ENCODE measurements around the gene NR2F1-AS1.
A peak's percentile ranks its signal among the peaks of the same experiment; 100 is the strongest.

NR2F1-AS1 gene

DNA sequence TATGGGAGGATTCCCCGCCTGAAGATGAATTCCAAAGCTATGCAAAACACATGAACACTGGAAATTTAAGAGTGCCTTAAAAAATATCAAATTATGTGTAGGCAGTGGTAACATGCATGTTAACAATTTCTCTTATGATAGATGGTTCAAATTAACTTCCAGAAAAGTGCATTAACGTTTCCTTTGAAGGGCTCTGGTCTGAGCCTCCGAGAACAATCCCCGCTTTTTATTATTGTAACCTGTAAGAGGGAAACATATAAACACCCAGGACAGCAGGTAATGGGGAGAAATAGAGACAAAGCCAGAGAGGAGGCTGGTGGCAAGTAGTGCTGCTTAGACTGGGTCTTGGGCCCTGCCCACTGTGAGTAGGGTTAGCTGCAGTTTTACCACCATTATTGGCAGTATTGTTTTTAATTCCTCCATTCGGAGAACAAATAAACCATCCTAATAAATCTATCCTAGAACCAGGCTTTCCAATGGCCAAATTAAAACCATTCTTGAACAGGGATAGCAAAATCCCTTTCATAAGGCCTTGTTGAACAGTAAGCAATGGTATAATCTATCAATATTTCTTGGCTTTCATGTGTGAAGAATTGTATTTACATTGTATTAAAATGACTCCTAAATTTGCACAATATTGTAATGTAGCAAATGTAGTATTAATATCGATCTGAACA lies 8.3 kb upstream of the NR2F1-AS1 start:
- DNase-seq (ENCODE audit: low spot score) = no peak

DNA sequence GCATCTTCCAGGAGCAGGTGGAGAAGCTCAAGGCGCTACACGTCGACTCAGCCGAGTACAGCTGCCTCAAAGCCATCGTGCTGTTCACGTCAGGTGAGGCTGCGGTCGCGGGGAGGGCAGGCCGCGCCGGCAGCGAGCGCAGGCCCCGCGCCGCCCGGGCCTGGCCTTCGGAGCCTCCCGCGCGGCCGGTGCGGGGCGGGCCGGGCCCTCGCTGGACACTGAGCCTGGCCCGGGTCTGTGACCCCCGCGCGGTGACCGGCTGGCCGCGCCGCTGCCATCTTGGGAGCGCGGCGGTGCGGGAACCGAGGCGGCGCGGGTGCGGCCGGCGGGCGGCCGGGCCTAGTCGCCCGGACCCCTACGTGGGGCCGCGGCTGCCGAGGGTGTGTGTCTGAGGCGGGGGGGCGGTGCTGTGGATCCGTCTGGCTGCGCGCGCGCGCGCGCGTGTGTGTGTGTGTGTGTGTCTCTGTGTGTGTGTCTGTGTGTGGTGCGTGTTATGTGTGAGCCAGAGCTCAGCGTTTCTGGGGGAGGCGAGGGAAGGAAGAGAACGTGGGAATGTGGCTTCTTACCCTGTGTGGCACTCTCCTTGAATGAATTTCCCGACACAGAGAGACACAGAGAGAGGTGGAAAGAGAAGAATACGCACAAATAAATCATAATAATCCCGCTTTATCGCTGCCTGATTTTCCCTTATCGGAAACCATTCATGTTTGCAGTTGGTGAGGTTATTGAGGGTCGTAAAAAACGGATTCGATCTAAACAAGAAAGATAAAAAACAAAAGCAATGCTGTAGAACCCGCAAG lies 7.5 kb upstream of the NR2F1-AS1 start:
- peak; percentile 57 for DNase-seq (ENCODE audit: low spot score)

- DNase-seq (ENCODE audit: low spot score) = no peak
These were observed 6.8 kb upstream of the NR2F1-AS1 start for GRCh38 chr5:93587597-93588351.

- no peak for DNase-seq (ENCODE audit: low spot score)
These were observed 5.9 kb upstream of the NR2F1-AS1 start for GRCh38 chr5:93586736-93587596.

DNA sequence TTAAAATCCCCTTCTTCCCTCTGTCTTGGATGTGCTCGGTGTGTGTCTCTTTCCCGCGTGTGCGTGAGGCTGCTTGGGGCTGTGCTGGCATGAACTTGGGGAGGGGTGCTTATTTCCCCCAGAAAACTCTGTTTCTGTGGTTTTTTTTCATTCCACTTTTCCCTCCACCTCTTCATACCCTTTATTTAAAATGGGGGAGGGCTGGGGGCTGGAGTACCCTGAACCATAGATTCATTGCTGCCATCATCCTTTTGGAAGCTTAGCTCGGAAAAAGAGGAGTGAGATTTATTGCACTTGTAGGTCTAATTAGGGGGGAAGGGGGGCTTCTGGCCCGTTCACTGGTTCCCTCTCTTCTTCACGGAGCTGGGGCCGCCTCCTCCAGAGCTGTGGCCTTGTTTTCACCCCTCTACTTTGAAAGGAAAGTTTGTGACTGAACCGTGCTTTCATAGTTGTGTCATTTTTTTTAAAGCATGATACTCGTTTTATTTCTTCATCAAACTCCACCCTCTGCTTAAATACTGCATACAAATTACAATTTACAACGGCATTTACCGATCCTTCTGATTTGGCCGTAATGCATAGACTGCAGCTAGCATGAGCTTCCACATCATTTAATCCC lies 4.9 kb upstream of the NR2F1-AS1 start:
- DNase-seq (ENCODE audit: low spot score) = no peak

GRCh38 chr5:93585041-93585766 lies 4.2 kb upstream of the NR2F1-AS1 start:
- no peak for DNase-seq (ENCODE audit: low spot score)

- no peak for DNase-seq (ENCODE audit: low spot score)
These were observed 3.6 kb upstream of the NR2F1-AS1 start for GRCh38 chr5:93584596-93585040.

GRCh38 chr5:93583768-93584595 lies 3.0 kb upstream of the NR2F1-AS1 start:
- no peak for DNase-seq (ENCODE audit: low spot score)

DNA sequence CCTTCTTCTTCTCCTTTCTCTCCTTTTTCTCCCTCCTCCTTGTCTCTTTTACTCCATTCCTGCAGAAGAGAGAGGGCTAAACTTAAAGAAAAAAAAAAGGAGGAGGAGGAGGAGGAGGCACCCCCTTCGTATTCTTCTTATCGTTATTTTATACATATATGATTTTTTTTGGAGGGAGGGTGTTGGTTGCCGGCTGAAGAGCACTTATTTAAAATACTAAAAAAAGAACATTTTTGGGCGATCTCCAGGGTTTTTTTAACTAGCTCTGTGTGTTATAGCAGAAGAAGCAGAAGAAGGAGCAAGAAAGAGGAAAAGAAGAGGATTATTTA lies 2.4 kb upstream of the NR2F1-AS1 start:
- DNase-seq (ENCODE audit: low spot score) = no peak

- DNase-seq (ENCODE audit: low spot score) = peak; percentile 86
These were observed 1.8 kb upstream of the NR2F1-AS1 start, which contains the start of gene NR2F1 for GRCh38 chr5:93582677-93583438. NR2F1 (plus strand) TSS chr5:93583222; CDS start chr5:93585024, 1,802 bp downstream.

DNA sequence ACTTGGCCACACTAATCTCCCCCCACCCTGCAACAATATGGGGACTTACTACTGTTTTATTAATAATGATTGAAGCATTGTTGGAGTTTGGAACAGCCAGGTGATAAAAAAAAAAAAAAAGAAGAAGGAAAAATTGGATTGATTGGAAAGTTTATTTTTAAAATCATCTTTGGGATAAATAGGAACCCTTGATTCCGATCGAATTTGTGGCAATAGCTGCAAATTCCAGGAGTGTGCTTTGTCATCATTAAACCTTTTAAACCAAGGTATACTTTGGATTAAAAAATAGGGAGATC lies 1.1 kb upstream of the NR2F1-AS1 start:
- no peak for DNase-seq (ENCODE audit: low spot score)

DNA sequence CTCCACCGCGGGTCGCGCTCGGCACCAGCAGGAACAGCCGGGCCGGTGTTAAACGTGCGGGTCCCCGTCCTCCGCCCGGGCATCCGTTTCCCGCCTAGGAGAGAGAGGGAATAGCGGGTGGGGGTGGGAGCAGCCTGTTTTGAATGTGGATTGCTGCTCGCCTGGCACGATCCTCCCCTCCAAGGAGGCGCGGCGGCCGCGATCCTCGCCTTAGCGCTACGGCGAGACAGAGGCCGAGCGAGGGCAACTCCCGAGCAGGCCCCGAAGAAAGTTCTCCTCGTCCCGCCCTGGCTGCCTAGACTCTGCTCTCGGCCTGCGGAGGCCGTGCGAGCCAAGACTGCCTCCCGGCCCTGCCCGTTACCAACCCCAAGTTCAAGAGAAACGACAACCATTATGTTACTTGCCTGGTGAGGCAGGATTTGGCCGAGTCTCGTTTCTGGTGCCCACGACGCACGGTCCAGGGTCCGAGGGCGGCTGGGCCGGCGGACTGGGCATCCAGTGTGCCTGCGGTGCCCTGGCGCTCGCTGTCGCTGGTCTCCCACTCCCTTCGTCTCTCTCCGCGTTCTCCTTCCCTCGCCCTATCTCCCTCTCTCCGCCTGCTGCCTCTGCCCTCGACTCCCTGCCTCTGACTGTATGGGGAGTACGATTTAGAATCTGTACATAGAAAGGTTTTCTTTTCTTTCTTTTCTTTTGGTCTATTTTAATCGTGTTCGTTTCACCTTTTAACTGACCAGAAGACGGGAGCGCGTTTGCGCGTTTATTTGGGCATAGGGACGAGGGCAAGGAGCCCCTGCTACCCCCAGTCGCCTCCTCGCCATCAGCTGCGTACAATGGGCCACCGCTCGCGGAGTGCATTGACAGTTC lies 724 bp downstream of the NR2F1-AS1 start:
- no peak for DNase-seq (ENCODE audit: low spot score)

DNA sequence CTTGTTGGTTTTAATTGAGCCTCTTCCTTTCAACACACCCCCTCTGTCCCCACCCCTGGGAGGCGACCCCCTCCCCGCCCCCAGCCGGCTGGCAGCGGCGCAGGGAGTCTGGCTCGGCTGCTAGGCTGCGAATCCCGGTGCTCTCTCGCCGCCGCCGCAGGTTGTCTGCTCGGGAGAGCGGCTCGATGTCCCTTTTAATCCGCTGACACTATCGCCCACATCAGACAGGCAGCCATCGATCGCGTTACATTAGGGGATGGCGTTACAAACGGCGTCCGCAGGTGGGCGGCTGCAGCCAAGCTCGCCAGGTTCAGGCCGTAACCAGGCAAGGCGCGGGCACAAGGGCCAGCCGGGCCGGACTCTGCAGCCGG lies 1.3 kb downstream of the NR2F1-AS1 start:
- no peak for DNase-seq (ENCODE audit: low spot score)

GRCh38 chr5:93578813-93579691 lies 2.0 kb downstream of the NR2F1-AS1 start:
- peak; percentile 58 for DNase-seq (ENCODE audit: low spot score)

DNA sequence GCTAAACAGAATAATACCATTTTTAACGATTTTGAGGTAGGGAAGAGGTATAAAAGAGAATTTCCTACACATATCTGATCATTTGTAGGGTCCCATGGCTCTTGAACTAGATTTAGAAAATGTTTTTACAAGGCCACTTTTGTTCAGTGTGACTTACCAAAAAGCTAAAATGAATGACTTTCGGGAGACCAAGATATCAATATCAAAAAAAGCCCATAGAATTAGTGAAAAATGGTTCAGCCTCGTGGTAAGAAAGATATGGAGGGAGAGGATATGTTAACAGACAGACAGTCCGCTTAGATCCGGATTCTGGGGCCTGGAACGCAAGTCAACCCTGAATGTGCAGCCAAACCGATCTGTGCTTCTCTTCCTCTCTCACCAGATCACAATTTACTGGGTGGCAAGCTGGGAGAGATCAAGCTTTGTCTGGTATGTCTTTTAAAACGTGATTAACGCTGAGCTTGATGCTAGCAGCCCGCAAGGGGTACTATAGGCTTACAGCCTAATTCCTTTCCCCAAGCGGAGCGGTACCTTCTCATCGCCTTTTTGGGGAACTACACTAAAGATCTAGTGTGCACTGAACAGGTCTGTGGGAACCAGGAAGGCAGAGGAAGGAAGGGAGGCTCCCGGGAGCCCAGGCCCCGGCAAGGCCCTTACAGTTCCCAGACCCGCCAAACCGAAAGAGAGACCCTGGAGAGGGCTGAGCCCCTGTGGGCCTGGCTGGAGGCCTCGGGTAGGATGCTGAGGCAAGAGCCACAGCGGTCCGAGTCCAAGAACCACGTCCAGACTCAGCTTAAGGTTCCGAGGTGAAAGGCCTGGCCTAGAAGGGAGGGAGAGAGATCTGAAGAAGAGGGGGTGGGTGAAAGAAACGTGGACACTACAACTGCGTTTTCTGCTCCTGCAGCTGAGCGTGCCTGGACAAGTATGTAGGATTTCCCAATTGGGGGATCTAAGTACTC lies 2.9 kb downstream of the NR2F1-AS1 start:
- no peak for DNase-seq (ENCODE audit: low spot score)

Measured in Ammon's horn (tissue), 1 donor.